Endothelial cell of umbilical vein (primary cell): ENCODE measurements around the gene CYGB. TPM values are rescaled to one million over a fixed set of nuclear protein-coding genes. Genes with fewer than 3 reads are reported as not detected.
"Not testable (repeated sequence)": the region's sequence is repeated elsewhere in the genome, so short reads cannot be mapped to it uniquely, and the experiment has no call there.

Source experiments
- BruUV-seq: library from RNA; stranded (reverse); fragments of 400-500 nt; replicated peaks from 2 replicates; lab custom pipeline; 2021; lab: Mats Ljungman, UMichigan
- CTCF ChIA-PET: fragments of 300-600, 350-600 bp; sonication (Branson Sonifier 250); formaldehyde crosslinking; loops from one replicate; lab custom pipeline; 2021; ENCODE audit warnings: antibody characterized with exemption, inconsistent platforms; lab: Charles Lee
- POLR2A ChIA-PET: fragments of 300-600, 350-600 bp; sonication (Branson Sonifier 250); formaldehyde crosslinking; loops from one replicate; lab custom pipeline; 2021; ENCODE audit warnings: antibody characterized with exemption, inconsistent platforms; lab: Charles Lee
- DNase-seq: peaks from one replicate; pipeline ENCODE4 v3.0.0-alpha.2; 2011; ENCODE audit warnings: low read depth, low spot score
- FAIRE-seq: peaks from 2 replicates; lab custom pipeline; 2011; peaks lifted over from hg19 to GRCh38; lab: Jason Lieb, UNC
- H2AFZ ChIP-seq: 2 replicates; pipeline ENCODE4 v1.6.0; 2012; ENCODE audit warnings: low read depth, low read length, control low read depth, inconsistent platforms
- H3K27ac ChIP-seq: 2 replicates; pipeline ENCODE4 v1.5.1; 2011; ENCODE audit warnings: low read depth, mild to moderate bottlenecking, control low read depth, low read length, moderate library complexity; ENCODE audit not compliant: insufficient read depth
- H3K27me3 ChIP-seq, 2 experiments: 2 replicates each; pipeline versions ENCODE4 v1.6.0 to v1.6.1; 2011; ENCODE audit warnings: low read length in 2 of 2, mixed read lengths in 1 of 2; ENCODE audit not compliant: control insufficient read depth in 2 of 2, insufficient read depth in 2 of 2
- H3K36me3 ChIP-seq, 2 experiments: 2 replicates in 1 of 2; 3 replicates in 1 of 2; pipeline ENCODE4 v1.5.1; 2011; ENCODE audit warnings: low read length in 2 of 2, mild to moderate bottlenecking in 1 of 2, moderate library complexity in 1 of 2; ENCODE audit not compliant: control insufficient read depth in 2 of 2, insufficient read depth in 2 of 2; ENCODE audit errors: extremely low read depth in 1 of 2
- H3K4me1 ChIP-seq: 3 replicates; pipeline ENCODE4 v1.5.1; 2011; ENCODE audit warnings: mild to moderate bottlenecking, low read length; ENCODE audit not compliant: control insufficient read depth, insufficient read depth; ENCODE audit errors: extremely low read depth
- H3K4me2 ChIP-seq: 2 replicates; pipeline ENCODE4 v1.6.1; 2011; ENCODE audit warnings: low read length, control low read depth, mixed read lengths; ENCODE audit not compliant: insufficient read depth
- H3K4me3 ChIP-seq, 3 experiments: fragments of 200-600 bp in 1 of 3; sonication (generic), shearing (Covaris generic) in 1 of 3; replicated peaks in 1 of 3; 2 replicates each; pipeline ENCODE4 v1.5.1; 2011 to 2016; ENCODE audit warnings: control low read depth in 3 of 3, low read length in 3 of 3, mild to moderate bottlenecking in 2 of 3, inconsistent platforms in 1 of 3, low read depth in 1 of 3, moderate library complexity in 1 of 3; ENCODE audit not compliant: insufficient read depth in 1 of 3
- H3K79me2 ChIP-seq: 2 replicates; pipeline ENCODE4 v1.6.0; 2012; ENCODE audit warnings: low read length, inconsistent platforms; ENCODE audit not compliant: control insufficient read depth, insufficient read depth
- H3K9ac ChIP-seq: replicated peaks from 2 replicates; pipeline ENCODE3; 2011; ENCODE audit warnings: low read length, control low read depth; ENCODE audit not compliant: insufficient read depth; ENCODE audit errors: extremely low read depth
- H3K9me1 ChIP-seq: replicated peaks from 3 replicates; pipeline ENCODE4 v1.6.0; 2011; ENCODE audit warnings: mild to moderate bottlenecking, low read length; ENCODE audit not compliant: control insufficient read depth, insufficient read depth; ENCODE audit errors: extremely low read depth
- H3K9me3 ChIP-seq: replicated peaks from 2 replicates; pipeline ENCODE4 v1.5.1; 2012; ENCODE audit warnings: low read length, inconsistent platforms; ENCODE audit not compliant: control insufficient read depth, insufficient read depth
- H4K20me1 ChIP-seq: replicated peaks from 2 replicates; pipeline ENCODE3; 2011; ENCODE audit warnings: mild to moderate bottlenecking, low read length; ENCODE audit not compliant: control insufficient read depth, insufficient read depth; ENCODE audit errors: extremely low read depth
- EZH2 ChIP-seq: IDR thresholded peaks from 2 replicates; pipeline ENCODE4 v1.6.1; 2012; ENCODE audit warnings: borderline replicate concordance, low read depth, mild to moderate bottlenecking, moderate library complexity, low read length, inconsistent platforms; ENCODE audit not compliant: severe bottlenecking
- FOS ChIP-seq: IDR thresholded peaks from 2 replicates; pipeline ENCODE4 v1.6.1; 2011; ENCODE audit warnings: mild to moderate bottlenecking, low read length, moderate library complexity, borderline replicate concordance; ENCODE audit not compliant: insufficient read depth
- GATA2 ChIP-seq: IDR thresholded peaks from 2 replicates; pipeline ENCODE4 v1.7.0; 2011; ENCODE audit warnings: low read depth, mild to moderate bottlenecking, moderate library complexity, mixed read lengths, low read length; ENCODE audit not compliant: insufficient read length, insufficient read depth
- JUN ChIP-seq: IDR thresholded peaks from 2 replicates; pipeline ENCODE4 v1.6.1; 2011; ENCODE audit warnings: borderline replicate concordance, low read depth; ENCODE audit not compliant: insufficient read length, insufficient read depth
- MYC ChIP-seq: IDR thresholded peaks from one replicate; pipeline ENCODE4 v1.6.1; 2011; ENCODE audit warnings: mild to moderate bottlenecking, low read depth, low read length
- POLR2A ChIP-seq: IDR thresholded peaks from 2 replicates; pipeline ENCODE4 v1.6.1; 2012; ENCODE audit warnings: low read depth, mild to moderate bottlenecking, control low read depth, low read length
- POLR2AphosphoS5 ChIP-seq: IDR thresholded peaks from 2 replicates; pipeline ENCODE4 v1.6.1; 2012; ENCODE audit warnings: low read depth, mild to moderate bottlenecking, control low read depth, low read length, moderate library complexity; ENCODE audit not compliant: insufficient read depth
- dilution Hi-C: fragments of 300-500 bp; cut with MboI; formaldehyde crosslinking; loops from one replicate; pipeline ENCODE4 v1.15.0; 2019; ENCODE audit warnings: low sequenced_read_pairs; ENCODE audit not compliant: extremely low pct_ligation_motif_present
- intact Hi-C: fragments of 100-400 bp; cut with micrococcal nuclease; formaldehyde crosslinking; loops from one replicate; pipeline ENCODE4 v1.10.0; 2022
- polyA plus RNA-seq, 4 experiments: library from polyadenylated mRNA; depleted of rRNA in 3 of 4; stranded (reverse) in 3 of 4; unstranded in 1 of 4; fragments of >200 nt; gene quantifications; 2 replicates each; pipeline versions ENCODE4 v1.2.1 to v1.2.3, GENCODE V29; 2011 to 2012; ENCODE audit warnings: missing spikeins in 1 of 4
- total RNA-seq: library from RNA; stranded (reverse); gene quantifications from 2 replicates; pipeline ENCODE4 v1.2.3, GENCODE V29; 2021
- TF ChIP-seq, protein P1 (sequence below), 2 donors: IDR thresholded peaks; 1 replicate in 1 of 2; 2 replicates in 1 of 2; pipeline ENCODE4 v1.5.1; 2011; ENCODE audit warnings: low read length in 2 of 2, mild to moderate bottlenecking in 2 of 2, moderate library complexity in 2 of 2, control low read depth in 1 of 2, inconsistent platforms in 1 of 2, low read depth in 1 of 2; ENCODE audit not compliant: insufficient read depth in 1 of 2; ENCODE audit errors: extremely low read depth in 1 of 2
- TF ChIP-seq, protein P2 (sequence below): IDR thresholded peaks from 2 replicates; pipeline ENCODE4 v1.6.1; 2011; ENCODE audit not compliant: insufficient read depth, insufficient read length

CYGB gene
- total and polyA plus RNA-seq, 2 donors (not counting 3 experiments of a cell fraction or from before 2014, with no cell fraction given): 0.22 to 0.91 TPM

DNA sequence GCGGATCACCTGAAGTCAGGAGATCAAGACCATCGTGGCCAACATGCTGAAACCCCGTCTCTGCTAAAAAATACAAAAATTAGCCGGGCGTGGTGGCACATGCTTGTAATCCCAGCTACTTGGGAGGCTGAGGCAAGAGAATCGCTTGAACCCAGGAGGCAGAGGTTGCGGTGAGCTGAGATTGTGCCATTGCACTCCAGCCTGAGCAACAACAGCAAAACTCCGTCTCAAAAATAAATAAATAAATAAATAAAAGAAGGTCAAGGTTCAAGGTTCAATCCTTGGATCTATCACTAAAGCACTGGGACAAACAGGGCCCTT is 12.0 kb downstream of the CYGB start:
- H4K20me1 ChIP-seq, H2AFZ ChIP-seq, H3K9me3 ChIP-seq, H3K9me1 ChIP-seq, H3K79me2 ChIP-seq, H3K27ac ChIP-seq, dilution Hi-C loops, H3K9ac ChIP-seq, FAIRE-seq, H3K4me2 ChIP-seq, H3K27me3 ChIP-seq, H3K4me3 ChIP-seq, DNase-seq, BruUV-seq, H3K36me3 ChIP-seq: not testable (repeated sequence)
- CTCF ChIA-PET: interaction anchor here (1.3 to 5.9 kb wide), 8 partner anchors 14 to 156 kb away, joined by 3 to 112 read pairs (median 18); partner anchors contain the start of genes PRCD and ST6GALNAC2
- POLR2A ChIA-PET: interaction anchor here (0.7 kb wide), 1 partner anchor 32 kb away, joined by 4 read pairs; no protein-coding TSS in a partner anchor
- intact Hi-C loops: loop anchor here (10.0 kb wide), 1 partner anchor 189 kb away; the partner anchor contains the start of gene MXRA7
- peaks cover 23% of the 10 kb centered on the region for H3K4me1 ChIP-seq

DNA sequence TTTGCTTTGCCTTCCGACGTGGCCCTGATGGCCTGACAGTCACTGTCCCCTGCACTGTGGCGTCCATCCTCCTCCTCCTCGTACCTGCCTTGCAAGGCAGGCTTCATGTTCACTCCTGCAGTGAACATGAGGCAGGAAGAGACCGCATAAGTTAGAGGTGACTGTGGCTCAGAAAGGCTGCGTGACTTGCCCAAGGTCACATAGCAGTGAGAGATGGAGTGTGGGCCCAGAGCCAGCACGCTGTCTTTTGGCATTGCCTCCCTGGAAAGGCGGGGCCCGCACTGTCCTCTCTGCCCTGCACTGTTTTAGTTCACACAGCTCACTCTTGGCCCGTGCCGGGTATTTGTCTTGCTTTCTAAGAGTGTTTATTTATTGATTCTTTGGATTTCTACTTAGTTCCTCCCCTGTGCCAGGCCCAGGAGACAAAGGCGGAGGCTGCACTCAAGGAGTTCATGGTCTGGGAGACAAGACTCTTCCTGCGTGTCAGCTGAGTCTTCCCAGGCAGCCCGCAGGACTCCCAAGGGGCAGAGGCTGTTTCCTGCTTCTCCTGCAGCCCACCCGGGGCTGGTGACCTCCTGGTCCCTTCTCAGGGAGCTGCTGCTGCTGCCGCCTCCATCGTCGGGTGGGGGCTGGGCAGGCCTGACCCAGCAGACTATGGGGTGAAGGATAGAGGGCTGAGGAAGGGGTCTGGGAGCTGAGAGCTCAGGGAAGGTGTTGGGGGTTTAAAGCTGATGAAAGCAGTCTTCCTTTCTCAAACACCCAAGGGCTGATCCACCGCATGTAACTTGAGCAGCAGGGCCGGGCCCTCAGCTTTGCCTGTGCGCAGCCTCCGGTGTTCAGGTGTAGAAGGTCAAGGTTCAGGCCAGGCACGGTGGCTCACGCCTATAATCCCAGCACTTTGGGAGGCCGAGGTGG is 12.7 kb downstream of the CYGB start:
- Histone ChIP-seq H3K9me3 (no peaks in the 10 kb centered on the region), H3K79me2 (no peaks in the 10 kb centered on the region), H3K4me3 (no peak overlapping the region), H3K4me2 (no peak overlapping the region), H3K9ac (no peak overlapping the region), H4K20me1 (no peaks in the 10 kb centered on the region), H2AFZ (peak overlapping the region; percentile 37), H3K27me3 (no peaks in the 10 kb centered on the region), H3K9me1 (no peaks in the 10 kb centered on the region), H3K36me3 (no peaks in the 10 kb centered on the region), H3K4me1 (peaks cover 18% of the 10 kb centered on the region), H3K27ac (no peak overlapping the region)
- POLR2A ChIA-PET: no interaction called here
- BruUV-seq: no TSS peak
- CTCF ChIA-PET: interaction anchor here (1.0 to 5.9 kb wide), 12 partner anchors 12 to 190 kb away, joined by 3 to 112 read pairs (median 15); partner anchors contain the start of genes CYGB, PRCD and ST6GALNAC2
- DNase-seq: no peak
- FAIRE-seq: no peak
- intact Hi-C loops (loop anchor here (10.0 kb wide), 1 partner anchor 190 kb away; the partner anchor contains the start of gene MXRA7), dilution Hi-C loops (no loop called here)
- no peak for TF ChIP-seq FOS
- TF ChIP-seq, protein P1, sequence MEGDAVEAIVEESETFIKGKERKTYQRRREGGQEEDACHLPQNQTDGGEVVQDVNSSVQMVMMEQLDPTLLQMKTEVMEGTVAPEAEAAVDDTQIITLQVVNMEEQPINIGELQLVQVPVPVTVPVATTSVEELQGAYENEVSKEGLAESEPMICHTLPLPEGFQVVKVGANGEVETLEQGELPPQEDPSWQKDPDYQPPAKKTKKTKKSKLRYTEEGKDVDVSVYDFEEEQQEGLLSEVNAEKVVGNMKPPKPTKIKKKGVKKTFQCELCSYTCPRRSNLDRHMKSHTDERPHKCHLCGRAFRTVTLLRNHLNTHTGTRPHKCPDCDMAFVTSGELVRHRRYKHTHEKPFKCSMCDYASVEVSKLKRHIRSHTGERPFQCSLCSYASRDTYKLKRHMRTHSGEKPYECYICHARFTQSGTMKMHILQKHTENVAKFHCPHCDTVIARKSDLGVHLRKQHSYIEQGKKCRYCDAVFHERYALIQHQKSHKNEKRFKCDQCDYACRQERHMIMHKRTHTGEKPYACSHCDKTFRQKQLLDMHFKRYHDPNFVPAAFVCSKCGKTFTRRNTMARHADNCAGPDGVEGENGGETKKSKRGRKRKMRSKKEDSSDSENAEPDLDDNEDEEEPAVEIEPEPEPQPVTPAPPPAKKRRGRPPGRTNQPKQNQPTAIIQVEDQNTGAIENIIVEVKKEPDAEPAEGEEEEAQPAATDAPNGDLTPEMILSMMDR (IDR thresholded peaks at IDR 0.05; ENCODE audit: extremely low read depth in 1 of 2, insufficient read depth in 1 of 2, low read depth in 1 of 2, low read length in 2 of 2): no peak
- TF ChIP-seq, protein P2, sequence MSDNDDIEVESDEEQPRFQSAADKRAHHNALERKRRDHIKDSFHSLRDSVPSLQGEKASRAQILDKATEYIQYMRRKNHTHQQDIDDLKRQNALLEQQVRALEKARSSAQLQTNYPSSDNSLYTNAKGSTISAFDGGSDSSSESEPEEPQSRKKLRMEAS: no peak
- TF ChIP-seq JUN: no peak
- TF ChIP-seq EZH2: no peak
- no peak for TF ChIP-seq MYC
- TF ChIP-seq POLR2AphosphoS5: no peak
- no peak for TF ChIP-seq GATA2
- no peak for TF ChIP-seq POLR2A
